PC-3 (cell line): ENCODE measurements around the gene TMEM126B.

Experiments
- EZH2 ChIP-seq: fragments of 300-600 bp; sonication (generic); IDR thresholded peaks from one replicate; pipeline ENCODE4 v1.6.1; 2017; ENCODE audit warnings: antibody characterized with exemption, mild to moderate bottlenecking, low read length; ENCODE audit not compliant: unreplicated experiment
- EZH2phosphoT487 ChIP-seq: fragments of 300-600 bp; sonication (generic); IDR thresholded peaks from 2 replicates; pipeline ENCODE4 v1.6.1; 2018; ENCODE audit warnings: mild to moderate bottlenecking, antibody characterized with exemption, low read length, borderline replicate concordance
- TF ChIP-seq, protein P1 (sequence below): fragments of 300-600 bp; sonication (generic); conservative IDR thresholded peaks from 2 replicates; pipeline ENCODE4 v1.5.1; 2017; ENCODE audit warnings: antibody characterized with exemption, low read depth, mild to moderate bottlenecking, low read length

DNA sequence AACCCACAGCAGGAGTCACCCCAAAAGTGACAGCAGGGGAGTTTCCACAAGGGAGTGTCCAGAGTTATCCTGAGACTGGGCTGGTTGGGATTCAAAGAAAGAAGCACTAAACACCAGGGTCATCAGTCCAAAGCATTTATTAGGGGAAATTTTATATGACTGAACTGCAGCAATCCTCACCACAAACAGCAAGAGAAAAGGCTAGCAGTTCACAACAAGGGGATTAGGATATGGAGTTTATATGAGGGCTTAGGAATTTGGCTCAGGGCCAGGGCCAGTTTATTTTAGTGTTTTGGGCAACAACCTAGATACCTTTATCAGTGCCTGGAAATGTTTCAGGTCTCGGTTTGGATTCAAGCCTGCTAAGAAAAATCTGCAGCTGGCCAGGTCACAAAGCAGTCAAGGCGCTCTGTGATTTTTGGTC lies 14.8 kb downstream of the TMEM126B start:
- TF ChIP-seq, protein P1, sequence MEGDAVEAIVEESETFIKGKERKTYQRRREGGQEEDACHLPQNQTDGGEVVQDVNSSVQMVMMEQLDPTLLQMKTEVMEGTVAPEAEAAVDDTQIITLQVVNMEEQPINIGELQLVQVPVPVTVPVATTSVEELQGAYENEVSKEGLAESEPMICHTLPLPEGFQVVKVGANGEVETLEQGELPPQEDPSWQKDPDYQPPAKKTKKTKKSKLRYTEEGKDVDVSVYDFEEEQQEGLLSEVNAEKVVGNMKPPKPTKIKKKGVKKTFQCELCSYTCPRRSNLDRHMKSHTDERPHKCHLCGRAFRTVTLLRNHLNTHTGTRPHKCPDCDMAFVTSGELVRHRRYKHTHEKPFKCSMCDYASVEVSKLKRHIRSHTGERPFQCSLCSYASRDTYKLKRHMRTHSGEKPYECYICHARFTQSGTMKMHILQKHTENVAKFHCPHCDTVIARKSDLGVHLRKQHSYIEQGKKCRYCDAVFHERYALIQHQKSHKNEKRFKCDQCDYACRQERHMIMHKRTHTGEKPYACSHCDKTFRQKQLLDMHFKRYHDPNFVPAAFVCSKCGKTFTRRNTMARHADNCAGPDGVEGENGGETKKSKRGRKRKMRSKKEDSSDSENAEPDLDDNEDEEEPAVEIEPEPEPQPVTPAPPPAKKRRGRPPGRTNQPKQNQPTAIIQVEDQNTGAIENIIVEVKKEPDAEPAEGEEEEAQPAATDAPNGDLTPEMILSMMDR = no peak
- no peak for TF ChIP-seq EZH2
- no peak for TF ChIP-seq EZH2phosphoT487
